B cell (primary cell): ENCODE measurements around the gene HIP1.

Source experiments
- EZH2 ChIP-seq: IDR thresholded peaks from 2 replicates; pipeline ENCODE4 v1.6.1; 2012; ENCODE audit warnings: borderline replicate concordance, low read depth, mild to moderate bottlenecking, moderate library complexity, low read length; ENCODE audit not compliant: insufficient read depth, poor library complexity, severe bottlenecking
- TF ChIP-seq, protein P1 (sequence below): fragments of 200-600 bp; IDR thresholded peaks from one replicate; pipeline ENCODE4 v1.8.0; 2022; ENCODE audit warnings: antibody characterized with exemption, mild to moderate bottlenecking

- TF ChIP-seq, protein P1, sequence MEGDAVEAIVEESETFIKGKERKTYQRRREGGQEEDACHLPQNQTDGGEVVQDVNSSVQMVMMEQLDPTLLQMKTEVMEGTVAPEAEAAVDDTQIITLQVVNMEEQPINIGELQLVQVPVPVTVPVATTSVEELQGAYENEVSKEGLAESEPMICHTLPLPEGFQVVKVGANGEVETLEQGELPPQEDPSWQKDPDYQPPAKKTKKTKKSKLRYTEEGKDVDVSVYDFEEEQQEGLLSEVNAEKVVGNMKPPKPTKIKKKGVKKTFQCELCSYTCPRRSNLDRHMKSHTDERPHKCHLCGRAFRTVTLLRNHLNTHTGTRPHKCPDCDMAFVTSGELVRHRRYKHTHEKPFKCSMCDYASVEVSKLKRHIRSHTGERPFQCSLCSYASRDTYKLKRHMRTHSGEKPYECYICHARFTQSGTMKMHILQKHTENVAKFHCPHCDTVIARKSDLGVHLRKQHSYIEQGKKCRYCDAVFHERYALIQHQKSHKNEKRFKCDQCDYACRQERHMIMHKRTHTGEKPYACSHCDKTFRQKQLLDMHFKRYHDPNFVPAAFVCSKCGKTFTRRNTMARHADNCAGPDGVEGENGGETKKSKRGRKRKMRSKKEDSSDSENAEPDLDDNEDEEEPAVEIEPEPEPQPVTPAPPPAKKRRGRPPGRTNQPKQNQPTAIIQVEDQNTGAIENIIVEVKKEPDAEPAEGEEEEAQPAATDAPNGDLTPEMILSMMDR: no peak
- TF ChIP-seq EZH2: no peak
Observed at GRCh38 chr7:75647709-75648438, 90.9 kb downstream of the HIP1 start.
